ENCODE results near the gene SLC25A41.

DNA sequence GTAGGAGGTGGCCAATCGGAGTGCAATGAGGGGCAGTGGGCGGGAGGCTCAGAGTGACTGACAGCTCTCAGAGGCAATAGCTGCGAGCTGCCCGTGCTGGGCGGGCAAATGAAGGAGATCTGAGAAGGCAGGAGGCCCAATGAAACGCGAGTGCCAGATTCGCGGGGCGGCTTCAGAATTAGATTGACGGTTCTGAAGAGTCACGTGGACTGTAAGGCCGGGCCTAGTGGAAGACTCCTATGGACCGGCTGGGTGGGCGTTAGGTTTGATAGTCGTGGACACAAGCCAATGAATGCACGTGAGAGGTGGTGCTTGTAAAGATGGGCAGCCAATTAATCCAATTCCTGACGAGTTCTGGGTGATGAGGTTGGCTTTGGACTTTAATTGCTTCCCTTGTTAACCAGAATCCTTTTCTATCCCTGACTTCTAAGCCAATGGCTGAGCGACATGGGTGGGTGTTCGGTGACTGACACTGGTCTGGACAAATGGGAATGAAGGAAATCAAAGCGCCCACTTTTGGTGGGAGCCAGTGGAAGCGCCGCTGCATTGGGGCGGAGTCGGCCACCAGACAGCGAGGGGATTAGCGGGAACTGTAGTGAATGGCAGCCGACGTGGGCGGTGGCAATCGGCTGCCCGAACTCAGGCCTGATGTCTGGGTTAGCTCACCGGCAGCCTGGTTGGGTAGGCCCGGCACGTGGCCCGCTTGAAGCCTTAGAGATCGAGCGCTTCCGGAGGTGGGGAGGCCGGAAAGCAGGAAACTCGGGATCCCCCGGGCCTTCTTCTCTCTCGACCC, 8.4 kb downstream of the SLC25A41 start:
- TF ChIP-seq, protein P1, sequence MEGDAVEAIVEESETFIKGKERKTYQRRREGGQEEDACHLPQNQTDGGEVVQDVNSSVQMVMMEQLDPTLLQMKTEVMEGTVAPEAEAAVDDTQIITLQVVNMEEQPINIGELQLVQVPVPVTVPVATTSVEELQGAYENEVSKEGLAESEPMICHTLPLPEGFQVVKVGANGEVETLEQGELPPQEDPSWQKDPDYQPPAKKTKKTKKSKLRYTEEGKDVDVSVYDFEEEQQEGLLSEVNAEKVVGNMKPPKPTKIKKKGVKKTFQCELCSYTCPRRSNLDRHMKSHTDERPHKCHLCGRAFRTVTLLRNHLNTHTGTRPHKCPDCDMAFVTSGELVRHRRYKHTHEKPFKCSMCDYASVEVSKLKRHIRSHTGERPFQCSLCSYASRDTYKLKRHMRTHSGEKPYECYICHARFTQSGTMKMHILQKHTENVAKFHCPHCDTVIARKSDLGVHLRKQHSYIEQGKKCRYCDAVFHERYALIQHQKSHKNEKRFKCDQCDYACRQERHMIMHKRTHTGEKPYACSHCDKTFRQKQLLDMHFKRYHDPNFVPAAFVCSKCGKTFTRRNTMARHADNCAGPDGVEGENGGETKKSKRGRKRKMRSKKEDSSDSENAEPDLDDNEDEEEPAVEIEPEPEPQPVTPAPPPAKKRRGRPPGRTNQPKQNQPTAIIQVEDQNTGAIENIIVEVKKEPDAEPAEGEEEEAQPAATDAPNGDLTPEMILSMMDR (IDR thresholded peaks at IDR 0.05; ENCODE audit: low read length) = no peak
- TF ChIP-seq EZH2 (IDR thresholded peaks at IDR 0.05; ENCODE audit: borderline replicate concordance, low read length) = no peak
